Activated CD4-positive, alpha-beta T cell treated with anti-CD3 and anti-CD28 coated beads, Interleukin-2, amount 10 ng/mL, durations not matched to agents 24 days and 14 days (primary cell): ENCODE data around the gene NPTX1. TPM values are rescaled to one million over a fixed set of nuclear protein-coding genes. Genes with fewer than 3 reads are reported as not detected.

Experiments
- DNase-seq: peaks from one replicate; pipeline ENCODE4 v3.0.0; 2022
- H3K27ac Mint-ChIP-seq: one replicate; pipeline ENCODE4 v1.8.0; 2022; ENCODE audit warnings: mild to moderate bottlenecking, mixed read lengths
- H3K27me3 Mint-ChIP-seq: one replicate; pipeline ENCODE4 v1.8.0; 2022; ENCODE audit warnings: mixed read lengths
- H3K36me3 Mint-ChIP-seq: one replicate; pipeline ENCODE4 v1.8.0; 2022; ENCODE audit warnings: low read depth, mild to moderate bottlenecking, mixed read lengths
- H3K4me1 Mint-ChIP-seq: one replicate; pipeline ENCODE4 v1.8.0; 2021; ENCODE audit warnings: mixed read lengths
- H3K4me3 Mint-ChIP-seq: one replicate; pipeline ENCODE4 v1.8.0; 2022; ENCODE audit warnings: mild to moderate bottlenecking, moderate library complexity, mixed read lengths
- H3K9me3 Mint-ChIP-seq: one replicate; pipeline ENCODE4 v1.8.0; 2021; ENCODE audit warnings: mixed read lengths
- intact Hi-C: fragments of 100-400 bp; cut with micrococcal nuclease; formaldehyde crosslinking; loops from one replicate; pipeline ENCODE4 v1.15.1; 2023
- total RNA-seq: library from RNA; stranded (reverse); gene quantifications from 2 replicates; pipeline ENCODE4 v1.2.3, GENCODE V29; 2022

NPTX1 gene
- total RNA-seq, 1 donor from 2014 or later, result 31.6 TPM

DNA sequence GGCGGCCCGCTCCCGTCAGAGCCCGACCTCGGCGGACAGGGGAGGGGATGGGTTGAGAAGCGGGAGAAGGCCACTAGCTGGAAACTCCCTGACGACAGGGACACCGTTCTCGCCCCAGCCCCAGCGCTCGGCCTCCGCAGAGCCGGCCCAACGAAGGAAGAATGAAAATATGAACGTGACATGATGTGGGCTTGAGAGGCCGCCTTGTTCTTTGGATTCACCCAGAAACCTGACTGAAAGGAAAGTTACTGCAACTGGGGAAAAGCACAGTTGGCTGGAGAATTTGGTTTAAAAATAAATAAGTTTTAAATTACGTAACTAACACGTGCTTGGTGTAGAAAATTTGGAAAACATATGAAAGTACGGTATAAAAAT lies 21.1 kb downstream of the NPTX1 start:
- H3K9me3 Mint-ChIP-seq, result no peaks in the 10 kb centered on the region
- H3K27me3 Mint-ChIP-seq, result peaks cover 21% of the 10 kb centered on the region
- H3K27ac Mint-ChIP-seq, result peak overlapping the region; percentile 99
- no peaks in the 10 kb centered on the region for H3K36me3 Mint-ChIP-seq
- peaks cover 37% of the 10 kb centered on the region for H3K4me1 Mint-ChIP-seq
- peak overlapping the region; percentile 98 for H3K4me3 Mint-ChIP-seq
- intact Hi-C loops, result no loop called here
- peak; percentile 86 for DNase-seq

DNA sequence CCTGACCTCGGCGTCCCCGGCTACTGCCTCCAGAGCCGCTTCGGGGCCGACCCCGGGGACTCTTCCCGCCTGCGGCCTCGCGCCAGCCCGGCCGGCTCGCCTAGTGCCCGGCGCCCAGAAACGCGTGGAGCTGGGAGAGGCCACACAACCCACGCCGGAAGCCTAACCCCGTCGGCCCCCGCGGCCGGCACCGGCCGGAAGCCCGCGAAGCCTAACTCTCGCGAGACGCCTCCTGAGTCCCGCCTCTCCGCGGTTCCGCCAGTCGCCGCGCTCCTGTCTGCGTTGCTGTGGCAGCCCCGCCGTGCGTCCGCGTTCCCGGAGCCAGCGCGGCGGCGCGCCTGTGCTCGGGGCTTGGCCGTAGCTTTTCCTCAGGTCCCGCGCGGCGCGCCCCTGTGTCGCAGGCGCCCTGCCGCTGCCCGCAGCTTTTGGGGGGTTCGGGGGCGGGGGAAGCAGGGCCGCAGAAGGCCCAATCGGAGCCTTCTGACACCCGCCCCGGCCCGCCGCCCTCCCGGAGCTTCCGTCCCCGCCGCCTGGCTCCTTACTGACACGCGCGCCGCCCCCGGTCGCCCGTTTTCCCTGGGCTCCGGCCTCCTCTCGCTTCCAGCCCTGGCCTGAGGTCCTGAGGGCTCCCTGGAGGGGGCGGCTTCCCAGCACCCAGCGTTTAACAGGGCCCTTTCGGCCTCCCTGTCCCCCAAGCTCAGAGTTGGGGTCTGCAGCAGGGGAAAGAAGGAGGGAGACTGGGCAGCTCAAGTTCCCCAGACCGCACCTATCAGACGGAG lies 21.7 kb downstream of the NPTX1 start:
- Mint-ChIP-seq H3K9me3 (no peaks in the 10 kb centered on the region), H3K4me1 (peaks cover 37% of the 10 kb centered on the region), H3K27ac (peak overlapping the region; percentile 99), H3K4me3 (peak overlapping the region; percentile 98), H3K36me3 (no peaks in the 10 kb centered on the region), H3K27me3 (peaks cover 15% of the 10 kb centered on the region)
- DNase-seq, result peak; percentile 99
- intact Hi-C loops, result loop anchor here (1.0 kb wide), 1 partner anchor 23 kb away; no protein-coding TSS in a partner anchor

DNA sequence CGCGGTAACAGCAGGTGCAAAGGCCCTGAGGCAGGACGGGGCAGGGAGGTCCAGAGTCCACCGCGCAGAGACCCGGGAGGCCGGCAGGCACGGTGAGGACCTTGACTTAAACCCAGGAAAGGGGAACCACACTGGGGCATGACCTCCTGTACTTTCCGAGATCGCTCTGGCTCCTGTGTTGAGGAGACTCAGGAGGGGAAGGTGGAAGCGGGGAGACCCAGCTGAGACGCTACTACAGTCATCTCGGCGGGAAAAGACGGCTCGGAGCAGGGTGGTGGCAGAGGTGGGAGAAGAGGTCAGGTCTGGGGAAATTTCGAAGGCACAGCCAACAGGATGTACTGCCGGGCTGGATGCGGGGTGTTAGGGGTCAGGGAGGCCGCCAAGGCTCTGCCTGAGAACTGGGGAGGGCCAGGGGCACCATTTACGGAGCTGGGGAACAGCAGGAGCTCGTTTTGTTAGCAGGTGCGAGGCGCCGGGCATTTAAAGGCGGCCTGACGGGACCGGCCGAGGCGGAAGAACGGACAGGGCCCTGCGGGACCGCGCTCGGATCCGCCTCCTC lies 22.3 kb downstream of the NPTX1 start:
- H3K4me3 Mint-ChIP-seq, result peak overlapping the region; percentile 98
- H3K36me3 Mint-ChIP-seq, result no peaks in the 10 kb centered on the region
- H3K9me3 Mint-ChIP-seq, result no peaks in the 10 kb centered on the region
- no peak for DNase-seq
- H3K27ac Mint-ChIP-seq, result peak overlapping the region; percentile 99
- intact Hi-C loops, result loop anchor here (1.0 kb wide), 1 partner anchor 23 kb away; no protein-coding TSS in a partner anchor
- H3K27me3 Mint-ChIP-seq, result peaks cover 8% of the 10 kb centered on the region
- peaks cover 37% of the 10 kb centered on the region for H3K4me1 Mint-ChIP-seq

DNA sequence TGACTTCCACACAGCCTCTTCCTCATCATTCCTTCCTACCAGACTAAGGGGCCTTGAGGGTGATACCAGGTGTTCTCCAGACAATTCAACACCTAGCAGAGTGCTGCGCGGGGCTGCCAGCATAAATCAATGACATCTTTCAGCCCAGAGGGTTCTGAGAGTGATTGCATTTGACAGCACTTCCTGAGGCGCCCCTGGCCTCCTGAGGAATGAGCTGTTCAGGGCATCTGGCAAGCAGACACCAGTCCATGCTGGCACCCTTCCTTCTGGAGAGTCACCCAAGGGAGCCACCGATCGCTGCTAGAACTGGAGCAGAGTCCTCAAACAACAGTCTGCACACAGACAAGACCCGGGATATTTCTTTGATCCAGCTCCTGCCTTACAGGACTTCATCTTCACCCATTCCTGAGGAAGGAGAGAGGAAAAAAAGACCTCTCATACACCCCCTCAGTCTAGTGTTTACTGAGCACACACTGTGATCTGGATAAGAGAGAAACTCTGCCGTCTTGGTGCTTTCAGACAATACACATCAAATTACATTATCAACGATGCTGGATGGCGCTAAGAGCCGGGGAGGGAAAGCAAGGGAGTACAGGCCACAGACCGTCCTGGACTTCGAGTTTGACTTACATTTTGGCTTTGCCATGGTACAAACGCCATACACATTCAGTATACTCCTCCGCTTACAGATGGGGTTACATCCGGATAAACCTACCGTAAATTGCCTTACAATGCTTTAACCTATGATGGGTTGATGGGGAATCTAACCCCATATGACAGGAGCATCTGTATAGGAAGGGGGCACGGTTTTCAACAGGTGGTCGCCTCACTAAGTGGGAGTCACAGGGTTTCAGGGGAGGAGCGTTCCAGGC lies 23.0 kb downstream of the NPTX1 start:
- Mint-ChIP-seq H3K4me1 (peaks cover 37% of the 10 kb centered on the region), H3K36me3 (no peaks in the 10 kb centered on the region), H3K27me3 (peaks cover 4% of the 10 kb centered on the region), H3K9me3 (no peaks in the 10 kb centered on the region), H3K4me3 (peak overlapping the region; percentile 98), H3K27ac (peak overlapping the region; percentile 99)
- DNase-seq, result no peak
- intact Hi-C loops, result no loop called here

GRCh38 chr17:80452173-80452915 lies 24.1 kb downstream of the NPTX1 start:
- intact Hi-C loops, result no loop called here
- no peaks in the 10 kb centered on the region for H3K9me3 Mint-ChIP-seq
- H3K4me1 Mint-ChIP-seq, result peaks cover 30% of the 10 kb centered on the region
- H3K27ac Mint-ChIP-seq, result peak overlapping the region; percentile 2
- H3K36me3 Mint-ChIP-seq, result no peaks in the 10 kb centered on the region
- H3K27me3 Mint-ChIP-seq, result no peaks in the 10 kb centered on the region
- no peak for DNase-seq
- no peak overlapping the region for H3K4me3 Mint-ChIP-seq

DNA sequence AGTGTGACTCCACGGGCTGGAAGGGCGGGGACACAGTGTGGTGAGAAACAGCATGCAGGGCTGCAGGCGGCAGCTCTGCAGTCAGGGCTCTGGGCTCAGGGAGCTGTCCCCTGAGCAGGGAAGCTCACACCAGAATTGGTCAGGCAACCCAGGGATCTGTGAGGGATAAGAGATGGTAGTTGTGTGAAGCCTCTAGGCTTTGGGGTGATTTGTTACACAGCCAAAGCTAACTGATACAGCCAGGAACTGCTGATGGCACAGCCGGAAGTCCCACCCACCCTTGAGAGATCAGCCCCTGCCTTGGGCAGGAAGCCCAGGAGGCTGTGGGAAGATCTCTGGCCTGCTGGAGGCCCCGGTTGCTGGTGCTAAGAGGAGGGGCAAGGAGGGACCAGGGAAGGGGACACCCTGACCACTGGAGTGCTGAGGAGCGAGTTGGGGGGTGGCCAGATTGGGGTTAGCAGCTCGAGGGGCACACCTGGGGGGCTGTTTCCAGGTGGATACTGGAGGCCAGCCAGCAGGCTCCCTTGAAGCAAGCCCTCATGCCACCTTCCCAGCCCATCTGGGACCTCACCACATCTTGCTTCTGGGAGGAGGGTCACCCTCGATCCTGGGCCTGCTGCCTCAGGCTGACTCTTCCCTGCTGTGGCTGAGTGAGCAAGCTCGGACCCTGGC lies 25.2 kb downstream of the NPTX1 start:
- no peaks in the 10 kb centered on the region for H3K36me3 Mint-ChIP-seq
- no peak overlapping the region for H3K27ac Mint-ChIP-seq
- H3K9me3 Mint-ChIP-seq, result no peaks in the 10 kb centered on the region
- H3K4me1 Mint-ChIP-seq, result peaks cover 22% of the 10 kb centered on the region
- H3K4me3 Mint-ChIP-seq, result no peak overlapping the region
- DNase-seq, result no peak
- no peaks in the 10 kb centered on the region for H3K27me3 Mint-ChIP-seq
- intact Hi-C loops, result no loop called here

DNA sequence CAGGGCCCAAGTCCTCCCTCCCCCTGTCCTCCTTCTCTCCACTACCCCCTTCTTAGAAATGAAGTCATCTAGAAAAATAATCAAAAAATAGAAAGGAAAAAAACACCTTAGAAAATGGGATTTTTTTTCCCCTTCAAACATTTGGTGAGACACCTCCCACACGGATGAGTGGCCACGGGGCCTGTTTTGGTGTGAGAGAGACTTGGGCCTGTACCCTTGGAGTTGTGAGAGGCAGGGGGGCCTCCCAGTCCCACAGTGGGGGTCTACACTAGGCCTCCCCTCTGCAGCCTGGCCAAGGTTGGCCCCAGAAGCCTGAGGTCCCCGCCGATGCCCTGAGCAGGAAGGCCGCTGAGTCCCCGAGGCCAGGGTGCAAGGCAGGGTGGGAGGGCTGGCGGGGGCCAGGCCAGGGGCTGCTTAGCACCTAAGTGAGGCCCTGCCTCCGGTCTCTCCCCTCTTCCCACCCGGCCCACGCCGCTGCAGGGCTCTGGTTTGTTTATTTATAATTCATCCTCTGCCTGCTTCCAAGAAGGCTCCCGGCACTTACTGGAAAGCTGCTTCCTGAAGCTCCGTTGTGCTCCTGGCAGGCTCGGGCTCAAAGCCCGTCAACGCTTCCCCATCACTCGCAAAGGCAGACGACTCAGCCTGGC lies 26.4 kb downstream of the NPTX1 start:
- no peaks in the 10 kb centered on the region for H3K27me3 Mint-ChIP-seq
- H3K4me3 Mint-ChIP-seq, result no peak overlapping the region
- intact Hi-C loops, result no loop called here
- H3K36me3 Mint-ChIP-seq, result no peaks in the 10 kb centered on the region
- H3K27ac Mint-ChIP-seq, result no peak overlapping the region
- H3K9me3 Mint-ChIP-seq, result no peaks in the 10 kb centered on the region
- DNase-seq, result no peak
- H3K4me1 Mint-ChIP-seq, result peaks cover 13% of the 10 kb centered on the region

GRCh38 chr17:80449194-80449929 lies 27.0 kb downstream of the NPTX1 start:
- Mint-ChIP-seq H3K4me1 (peaks cover 12% of the 10 kb centered on the region), H3K9me3 (no peaks in the 10 kb centered on the region), H3K4me3 (no peak overlapping the region), H3K36me3 (no peaks in the 10 kb centered on the region), H3K27me3 (no peaks in the 10 kb centered on the region), H3K27ac (no peak overlapping the region)
- intact Hi-C loops, result no loop called here
- no peak for DNase-seq

- DNase-seq, result no peak
- H3K36me3 Mint-ChIP-seq, result no peaks in the 10 kb centered on the region
- H3K27me3 Mint-ChIP-seq, result no peaks in the 10 kb centered on the region
- intact Hi-C loops, result no loop called here
- no peak overlapping the region for H3K27ac Mint-ChIP-seq
- H3K4me3 Mint-ChIP-seq, result no peak overlapping the region
- no peaks in the 10 kb centered on the region for H3K4me1 Mint-ChIP-seq
- no peaks in the 10 kb centered on the region for H3K9me3 Mint-ChIP-seq
Observed at GRCh38 chr17:80447790-80448189, 28.6 kb downstream of the NPTX1 start.

- Mint-ChIP-seq H3K36me3 (no peaks in the 10 kb centered on the region), H3K4me1 (no peaks in the 10 kb centered on the region), H3K27ac (no peak overlapping the region), H3K27me3 (no peaks in the 10 kb centered on the region), H3K9me3 (no peaks in the 10 kb centered on the region), H3K4me3 (no peak overlapping the region)
- DNase-seq, result no peak
- intact Hi-C loops, result no loop called here
Observed at GRCh38 chr17:80446645-80447405, 29.6 kb downstream of the NPTX1 start.

DNA sequence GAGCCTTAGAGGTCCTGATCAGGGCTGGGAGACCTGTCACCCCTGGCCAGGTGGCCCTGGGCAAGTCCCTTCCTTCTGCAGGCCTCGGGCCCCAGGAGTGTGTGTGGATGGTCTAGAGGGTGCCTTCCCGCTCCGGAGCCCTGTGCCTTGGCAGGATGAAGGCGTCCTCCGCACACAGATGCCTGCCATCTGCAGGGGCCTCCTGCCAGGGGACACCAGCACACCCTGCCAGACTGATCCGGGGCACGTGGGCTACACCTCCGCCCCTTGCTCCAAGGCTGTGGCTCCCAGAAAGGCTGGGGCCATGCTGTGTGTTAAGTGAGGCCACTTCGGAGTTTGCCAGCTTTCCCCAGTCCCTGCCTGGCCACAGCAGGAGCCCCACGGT lies 30.7 kb downstream of the NPTX1 start:
- Mint-ChIP-seq H3K36me3 (no peaks in the 10 kb centered on the region), H3K4me3 (no peak overlapping the region), H3K4me1 (no peaks in the 10 kb centered on the region), H3K9me3 (no peaks in the 10 kb centered on the region), H3K27ac (no peak overlapping the region), H3K27me3 (no peaks in the 10 kb centered on the region)
- intact Hi-C loops, result no loop called here
- no peak for DNase-seq
